Hepatocyte (in vitro differentiated cells): ENCODE data around the gene DENND5B. TPM values are rescaled to one million over a fixed set of nuclear protein-coding genes. Genes with fewer than 3 reads are reported as not detected.
A peak's percentile ranks its signal among the peaks of the same experiment; 100 is the strongest.

ENCODE experiments used
- DNase-seq: peaks from one replicate; pipeline ENCODE4 v3.0.0-alpha.2; 2016; ENCODE audit warnings: low spot score
- H2AFZ ChIP-seq: fragments of 200-600 bp; sonication (generic); 2 replicates; pipeline ENCODE4 v1.6.0; 2016; ENCODE audit warnings: antibody characterized with exemption, mild to moderate bottlenecking
- H3K27ac ChIP-seq: fragments of 200-600 bp; sonication (generic); 2 replicates; pipeline ENCODE4 v1.5.1; 2016; ENCODE audit warnings: mild to moderate bottlenecking
- H3K27me3 ChIP-seq: fragments of 200-600 bp; sonication (generic); 2 replicates; pipeline ENCODE4 v1.6.1; 2016
- H3K36me3 ChIP-seq: fragments of 200-600 bp; sonication (generic); replicated peaks from 2 replicates; pipeline ENCODE4 v1.5.1; 2016; ENCODE audit warnings: low read depth; ENCODE audit not compliant: insufficient read depth
- H3K4me1 ChIP-seq: fragments of 200-600 bp; sonication (generic); 2 replicates; pipeline ENCODE4 v1.5.1; 2016; ENCODE audit warnings: mild to moderate bottlenecking, moderate library complexity; ENCODE audit not compliant: insufficient read depth
- H3K4me2 ChIP-seq: fragments of 200-600 bp; sonication (generic); 2 replicates; pipeline ENCODE4 v1.6.0; 2016
- H3K4me3 ChIP-seq: fragments of 200-600 bp; sonication (generic); 2 replicates; pipeline ENCODE4 v1.5.1; 2016; ENCODE audit warnings: mild to moderate bottlenecking
- H3K79me2 ChIP-seq: fragments of 200-600 bp; sonication (generic); 2 replicates; pipeline ENCODE4 v1.6.0; 2017; ENCODE audit warnings: mild to moderate bottlenecking
- H3K9me2 ChIP-seq: fragments of 200-600 bp; sonication (generic); replicated peaks from 2 replicates; pipeline ENCODE4 v1.6.0; 2017; ENCODE audit warnings: mild to moderate bottlenecking; ENCODE audit not compliant: insufficient read depth
- H3K9me3 ChIP-seq: fragments of 200-600 bp; sonication (generic); 2 replicates; pipeline ENCODE4 v1.5.1; 2016; ENCODE audit warnings: low read depth, mild to moderate bottlenecking
- H4K20me1 ChIP-seq: fragments of 200-600 bp; sonication (generic); 2 replicates; pipeline ENCODE4 v1.6.0; 2016; ENCODE audit warnings: mild to moderate bottlenecking; ENCODE audit not compliant: insufficient read depth, poor library complexity, severe bottlenecking
- EZH2 ChIP-seq: fragments of 200-600 bp; sonication (generic); IDR thresholded peaks from 2 replicates; pipeline ENCODE4 v1.6.1; 2016; ENCODE audit warnings: antibody characterized with exemption, mild to moderate bottlenecking, borderline replicate concordance
- EZH2phosphoT487 ChIP-seq: fragments of 200-600 bp; sonication (generic); IDR thresholded peaks from one replicate; pipeline ENCODE4 v1.6.1; 2018; ENCODE audit warnings: antibody characterized with exemption, mild to moderate bottlenecking, low read depth, moderate library complexity; ENCODE audit not compliant: unreplicated experiment, severe bottlenecking
- WGBS: methylation state at CpG from one replicate; pipeline ENCODE4 v1.1.6; 2016; ENCODE audit warnings: low lambda C conversion rate; ENCODE audit errors: missing lambda C conversion rate; 5-methylcytosine and 5-hydroxymethylcytosine counted together
- polyA plus RNA-seq: library from polyadenylated mRNA; unstranded; fragments of >200 nt; fragmentation: Nextera tagmentation; extraction: Ambion mirVana; gene quantifications from 2 replicates; pipeline ENCODE4 v1.2.1, GENCODE V29; 2016
- total RNA-seq: library from RNA; depleted of rRNA; stranded (reverse); fragments of >200 nt; gene quantifications from 2 replicates; pipeline ENCODE4 v1.2.3, GENCODE V29; 2014
- TF ChIP-seq, protein P1 (sequence below): fragments of 200-600 bp; sonication (generic); IDR thresholded peaks from 2 replicates; pipeline ENCODE4 v1.5.1; 2016; ENCODE audit warnings: antibody characterized with exemption, mild to moderate bottlenecking; ENCODE audit not compliant: poor library complexity

The DENND5B gene
- total and polyA plus RNA-seq, 2 experiments from 2014 or later: 10.4 to 24.9 TPM

GRCh38 chr12:31631809-31632208, 40.9 kb upstream of the DENND5B start:
- no peak for TF ChIP-seq EZH2phosphoT487
- no peak for TF ChIP-seq EZH2
- TF ChIP-seq, protein P1, sequence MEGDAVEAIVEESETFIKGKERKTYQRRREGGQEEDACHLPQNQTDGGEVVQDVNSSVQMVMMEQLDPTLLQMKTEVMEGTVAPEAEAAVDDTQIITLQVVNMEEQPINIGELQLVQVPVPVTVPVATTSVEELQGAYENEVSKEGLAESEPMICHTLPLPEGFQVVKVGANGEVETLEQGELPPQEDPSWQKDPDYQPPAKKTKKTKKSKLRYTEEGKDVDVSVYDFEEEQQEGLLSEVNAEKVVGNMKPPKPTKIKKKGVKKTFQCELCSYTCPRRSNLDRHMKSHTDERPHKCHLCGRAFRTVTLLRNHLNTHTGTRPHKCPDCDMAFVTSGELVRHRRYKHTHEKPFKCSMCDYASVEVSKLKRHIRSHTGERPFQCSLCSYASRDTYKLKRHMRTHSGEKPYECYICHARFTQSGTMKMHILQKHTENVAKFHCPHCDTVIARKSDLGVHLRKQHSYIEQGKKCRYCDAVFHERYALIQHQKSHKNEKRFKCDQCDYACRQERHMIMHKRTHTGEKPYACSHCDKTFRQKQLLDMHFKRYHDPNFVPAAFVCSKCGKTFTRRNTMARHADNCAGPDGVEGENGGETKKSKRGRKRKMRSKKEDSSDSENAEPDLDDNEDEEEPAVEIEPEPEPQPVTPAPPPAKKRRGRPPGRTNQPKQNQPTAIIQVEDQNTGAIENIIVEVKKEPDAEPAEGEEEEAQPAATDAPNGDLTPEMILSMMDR: no peak
- Histone ChIP-seq H3K9me3 (no peaks in the 10 kb centered on the region), H3K4me2 (no peak overlapping the region), H2AFZ (no peak overlapping the region), H3K27ac (no peak overlapping the region), H3K27me3 (no peaks in the 10 kb centered on the region), H4K20me1 (no peaks in the 10 kb centered on the region), H3K4me1 (no peaks in the 10 kb centered on the region), H3K4me3 (no peak overlapping the region), H3K36me3 (no peaks in the 10 kb centered on the region), H3K79me2 (no peaks in the 10 kb centered on the region), H3K9me2 (no peaks in the 10 kb centered on the region)
- DNase-seq: no peak
- WGBS: 94% methylated on average over 12 of the region's 12 CpGs

DNA sequence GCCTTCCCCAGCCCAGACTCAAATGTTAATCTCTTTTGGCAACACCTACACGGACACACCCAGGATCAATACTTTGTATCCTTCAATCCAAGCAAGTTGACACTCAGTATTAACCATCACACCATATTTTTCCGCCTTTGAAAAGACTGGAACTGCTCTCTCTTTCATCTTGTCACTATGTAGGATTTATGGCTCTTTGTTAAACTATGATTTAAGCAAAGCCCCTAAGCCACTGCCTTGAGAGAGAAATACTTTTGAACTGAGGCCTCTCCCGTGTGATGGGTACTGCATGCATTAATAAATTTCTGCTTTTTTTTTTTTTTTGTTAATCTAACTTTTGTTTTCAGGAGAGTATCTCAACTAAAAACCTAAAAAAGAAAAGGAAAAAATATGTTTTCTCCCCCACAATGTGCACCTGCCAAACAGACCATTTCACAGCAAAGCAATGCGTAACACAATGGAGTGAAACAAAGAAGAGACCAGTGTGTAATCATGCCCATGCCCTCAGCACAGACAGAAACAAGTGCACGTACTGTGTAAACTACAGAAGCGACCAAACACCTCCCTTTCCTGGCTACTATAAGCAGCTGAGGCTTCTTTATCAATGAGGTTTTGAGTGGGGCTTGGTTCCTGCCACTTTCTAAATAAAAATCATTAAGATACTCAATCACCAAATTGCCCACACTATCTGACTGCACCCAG, 40.2 kb upstream of the DENND5B start:
- TF ChIP-seq, protein P1: no peak
- Histone ChIP-seq H3K27ac (no peak overlapping the region), H3K4me2 (no peak overlapping the region), H4K20me1 (no peaks in the 10 kb centered on the region), H3K4me1 (no peaks in the 10 kb centered on the region), H3K36me3 (no peaks in the 10 kb centered on the region), H3K79me2 (no peaks in the 10 kb centered on the region), H3K27me3 (no peaks in the 10 kb centered on the region), H3K9me3 (no peaks in the 10 kb centered on the region), H3K9me2 (no peaks in the 10 kb centered on the region), H2AFZ (no peak overlapping the region), H3K4me3 (no peak overlapping the region)
- 73% methylated on average over 6 of the region's 6 CpGs for WGBS
- DNase-seq: no peak

DNA sequence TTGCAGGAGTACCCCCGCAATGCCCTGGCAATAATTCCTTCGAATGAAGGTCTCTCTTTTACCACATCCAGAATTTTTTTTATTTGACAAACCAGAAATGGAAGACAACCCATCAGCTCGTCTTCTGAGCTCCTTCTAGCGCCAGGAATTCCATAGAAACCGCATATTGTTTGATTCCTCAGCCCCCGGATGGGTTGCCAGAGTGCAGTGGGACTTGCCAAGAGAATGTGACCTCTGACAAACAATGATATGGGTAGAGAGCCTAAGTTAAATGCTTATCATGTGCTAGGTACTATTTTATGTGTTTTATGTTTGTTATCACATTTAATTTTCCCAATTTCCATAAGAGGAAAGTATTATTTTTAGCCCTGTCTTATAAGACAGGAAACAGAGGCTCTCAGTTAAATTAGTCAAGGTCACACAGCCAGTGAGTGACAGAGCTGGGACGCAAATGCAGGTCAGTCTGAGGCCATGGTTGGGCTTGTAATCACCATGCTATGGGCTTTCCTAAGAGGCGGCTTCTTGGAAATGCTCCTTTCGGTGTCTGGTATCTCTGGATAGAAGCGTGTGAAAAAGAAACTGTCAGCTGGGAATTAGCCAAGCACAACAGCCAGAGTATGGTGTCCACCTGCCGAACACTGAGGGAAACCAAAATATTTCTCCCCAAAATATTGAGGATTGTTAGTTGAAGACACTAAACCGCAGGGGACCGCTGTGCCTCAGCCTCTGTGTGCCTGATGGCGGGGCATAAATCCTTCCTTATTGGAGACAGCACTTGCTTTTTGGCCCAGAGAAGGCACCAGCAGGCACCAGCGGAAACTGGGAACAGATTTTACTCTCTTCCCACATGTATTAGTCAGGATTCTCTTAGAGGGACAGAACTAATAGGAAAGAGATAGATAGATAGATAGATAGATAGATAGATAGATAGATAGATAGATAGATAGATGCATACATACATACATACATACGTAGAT, 39.1 kb upstream of the DENND5B start:
- no peak overlapping the region for H2AFZ ChIP-seq
- H3K4me2 ChIP-seq: no peak overlapping the region

More for the DNA sequence above, 39.1 kb upstream of the DENND5B start:
- 69% methylated on average over 16 of the region's 16 CpGs for WGBS
- no peaks in the 10 kb centered on the region for H3K27me3 ChIP-seq
- no peak overlapping the region for H3K4me3 ChIP-seq
- H4K20me1 ChIP-seq: no peaks in the 10 kb centered on the region
- DNase-seq: peak; percentile 18
- TF ChIP-seq, protein P1: no peak
- TF ChIP-seq EZH2 (no peak), EZH2phosphoT487 (no peak)
- no peak overlapping the region for H3K27ac ChIP-seq
- H3K4me1 ChIP-seq: no peaks in the 10 kb centered on the region
- no peaks in the 10 kb centered on the region for H3K9me2 ChIP-seq
- no peaks in the 10 kb centered on the region for H3K36me3 ChIP-seq
- H3K9me3 ChIP-seq: no peaks in the 10 kb centered on the region
- no peaks in the 10 kb centered on the region for H3K79me2 ChIP-seq
